ENCODE results near the gene TNS1. TPM values are rescaled to one million over a fixed set of nuclear protein-coding genes. Genes with fewer than 3 reads are reported as not detected.
A peak's percentile ranks its signal among the peaks of the same experiment; 100 is the strongest.

The TNS1 gene
- total RNA-seq, 1 donor from 2014 or later: 11.6 TPM

DNA sequence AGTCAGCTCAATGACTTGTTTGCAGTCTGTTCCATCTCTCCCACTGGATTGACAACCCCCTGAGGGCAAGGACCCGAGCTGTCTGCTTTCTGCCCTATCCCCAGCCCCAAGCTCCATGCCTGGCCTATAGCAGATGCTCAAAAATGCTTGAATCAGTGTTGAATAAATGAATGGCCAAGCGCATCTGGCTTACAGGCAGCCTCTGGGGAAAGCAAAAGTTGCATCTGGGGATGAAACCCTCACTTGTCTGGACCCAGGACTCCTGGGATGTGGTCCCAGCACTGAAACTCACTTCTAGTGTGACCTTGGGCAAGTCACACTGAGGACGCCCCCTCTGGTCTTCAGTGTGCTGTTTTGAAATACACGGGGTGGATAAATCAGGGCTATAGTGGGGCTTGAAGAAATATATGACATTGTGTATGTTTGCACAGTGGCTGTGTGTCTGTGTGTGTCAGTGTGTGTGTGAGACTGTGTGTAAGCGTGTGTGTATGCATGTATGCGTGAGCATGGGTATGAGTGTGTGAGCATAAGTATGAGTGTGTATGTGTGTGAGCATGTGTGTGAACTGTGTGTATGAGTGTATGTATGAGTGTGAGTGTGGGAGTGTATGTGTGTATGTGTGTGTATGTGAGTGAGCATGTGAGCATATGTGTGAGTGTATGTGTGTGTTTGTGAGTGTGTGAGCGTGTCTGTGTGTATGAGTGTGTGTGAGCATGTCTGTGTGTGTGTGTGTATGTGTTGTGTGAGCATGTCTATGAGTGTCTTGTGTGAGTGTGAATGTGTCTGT is 27.8 kb upstream of the TNS1 start:
- no peak for TF ChIP-seq CTCF (IDR thresholded peaks at IDR 0.05; ENCODE audit: unreplicated experiment)
- H3K4me1 Mint-ChIP-seq (ENCODE audit: unreplicated experiment): peaks cover 10% of the 10 kb centered on the region
- no peak overlapping the region for H3K27ac Mint-ChIP-seq (ENCODE audit: unreplicated experiment)
- H3K9me3 Mint-ChIP-seq (ENCODE audit: unreplicated experiment): no peaks in the 10 kb centered on the region
- no peak for DNase-seq (ENCODE audit: low spot score)
- H3K36me3 Mint-ChIP-seq (ENCODE audit: low read depth, unreplicated experiment): no peaks in the 10 kb centered on the region
- H3K27me3 Mint-ChIP-seq (ENCODE audit: unreplicated experiment): peaks cover 26% of the 10 kb centered on the region
- no peak overlapping the region for H3K4me3 Mint-ChIP-seq (ENCODE audit: unreplicated experiment)

DNA sequence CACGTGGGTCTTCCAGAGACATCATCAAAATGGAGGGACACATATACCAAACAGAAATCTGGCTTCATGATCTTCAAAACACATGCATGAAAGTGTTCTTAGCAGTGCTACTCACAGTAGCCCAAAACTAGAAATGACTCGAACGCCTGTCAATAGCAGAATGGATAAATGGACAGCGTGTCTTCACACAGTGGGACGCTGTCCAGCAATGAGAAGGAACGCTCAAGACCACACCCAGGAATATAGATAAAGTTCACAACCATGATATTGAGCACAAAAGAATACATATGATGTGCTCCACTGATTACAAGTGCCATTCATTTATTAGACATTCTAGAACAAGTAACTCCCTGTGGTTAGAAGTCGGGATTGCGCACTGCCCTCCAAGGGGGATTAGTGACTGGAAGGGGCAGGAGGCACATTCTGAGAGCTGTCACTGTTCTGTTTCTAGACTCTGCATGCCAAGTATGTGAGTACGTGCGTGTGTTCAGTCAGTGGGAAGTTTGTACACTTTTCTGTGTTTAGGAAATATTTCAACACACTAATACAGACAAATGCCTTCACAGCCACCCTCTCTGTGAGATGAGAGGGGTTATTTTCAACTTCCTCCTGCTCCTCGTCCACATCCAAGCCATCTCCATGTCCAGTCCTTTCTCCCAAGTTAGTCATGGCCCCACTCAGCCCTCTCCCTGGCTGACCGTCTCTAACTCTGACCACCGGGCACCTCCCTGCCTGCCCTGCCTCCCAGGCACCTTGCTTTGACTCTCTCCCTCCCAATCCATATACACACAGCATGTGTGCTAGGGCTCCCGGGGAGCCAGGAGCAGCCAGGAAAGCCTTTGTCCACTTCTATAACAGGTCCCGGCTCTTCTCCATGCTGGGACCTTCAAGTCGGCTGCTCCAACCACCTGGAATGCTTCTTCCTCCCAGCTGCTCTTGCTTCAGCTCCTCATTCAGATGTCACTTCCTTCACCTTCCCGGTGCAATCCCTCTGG is 26.9 kb upstream of the TNS1 start:
- no peak overlapping the region for H3K4me3 Mint-ChIP-seq (ENCODE audit: unreplicated experiment)
- no peak for TF ChIP-seq CTCF (IDR thresholded peaks at IDR 0.05; ENCODE audit: unreplicated experiment)
- H3K27me3 Mint-ChIP-seq (ENCODE audit: unreplicated experiment): peaks cover 25% of the 10 kb centered on the region
- no peak for DNase-seq (ENCODE audit: low spot score)
- peaks cover 11% of the 10 kb centered on the region for H3K4me1 Mint-ChIP-seq (ENCODE audit: unreplicated experiment)
- no peaks in the 10 kb centered on the region for H3K9me3 Mint-ChIP-seq (ENCODE audit: unreplicated experiment)
- no peak overlapping the region for H3K27ac Mint-ChIP-seq (ENCODE audit: unreplicated experiment)
- H3K36me3 Mint-ChIP-seq (ENCODE audit: low read depth, unreplicated experiment): no peaks in the 10 kb centered on the region

GRCh38 chr2:218028562-218029348 is 26.0 kb upstream of the TNS1 start:
- H3K9me3 Mint-ChIP-seq (ENCODE audit: unreplicated experiment): no peaks in the 10 kb centered on the region
- TF ChIP-seq CTCF (IDR thresholded peaks at IDR 0.05; ENCODE audit: unreplicated experiment): no peak
- no peaks in the 10 kb centered on the region for H3K36me3 Mint-ChIP-seq (ENCODE audit: low read depth, unreplicated experiment)
- no peak for DNase-seq (ENCODE audit: low spot score)
- no peak overlapping the region for H3K4me3 Mint-ChIP-seq (ENCODE audit: unreplicated experiment)
- H3K4me1 Mint-ChIP-seq (ENCODE audit: unreplicated experiment): peaks cover 8% of the 10 kb centered on the region
- H3K27me3 Mint-ChIP-seq (ENCODE audit: unreplicated experiment): peaks cover 25% of the 10 kb centered on the region
- H3K27ac Mint-ChIP-seq (ENCODE audit: unreplicated experiment): no peak overlapping the region

DNA sequence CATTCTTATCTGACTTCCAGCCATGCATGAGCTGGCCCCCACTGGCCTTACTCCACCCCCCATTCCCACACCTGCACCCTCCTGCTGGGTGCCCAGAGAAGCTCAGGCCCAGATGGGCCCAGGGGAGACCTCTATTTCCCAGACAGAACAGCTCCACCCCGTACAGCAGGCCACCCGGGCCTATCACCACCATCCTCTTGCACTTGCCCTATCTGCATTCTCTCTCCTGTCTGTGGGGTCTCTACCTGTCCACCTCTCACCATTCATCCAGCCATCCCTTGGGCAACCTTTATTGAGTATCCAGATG is 25.3 kb upstream of the TNS1 start:
- H3K4me1 Mint-ChIP-seq (ENCODE audit: unreplicated experiment): peaks cover 8% of the 10 kb centered on the region
- DNase-seq (ENCODE audit: low spot score): no peak
- H3K36me3 Mint-ChIP-seq (ENCODE audit: low read depth, unreplicated experiment): no peaks in the 10 kb centered on the region
- H3K27me3 Mint-ChIP-seq (ENCODE audit: unreplicated experiment): peaks cover 21% of the 10 kb centered on the region
- no peak overlapping the region for H3K4me3 Mint-ChIP-seq (ENCODE audit: unreplicated experiment)
- H3K27ac Mint-ChIP-seq (ENCODE audit: unreplicated experiment): peak overlapping the region; percentile 13
- no peak for TF ChIP-seq CTCF (IDR thresholded peaks at IDR 0.05; ENCODE audit: unreplicated experiment)
- no peaks in the 10 kb centered on the region for H3K9me3 Mint-ChIP-seq (ENCODE audit: unreplicated experiment)

All from endothelial cell (in vitro differentiated cells).